Endothelial cell of umbilical vein (primary cell): ENCODE measurements around the gene METRNL. TPM values are rescaled to one million over a fixed set of nuclear protein-coding genes. Genes with fewer than 3 reads are reported as not detected.
"Not testable (repeated sequence)": the region's sequence is repeated elsewhere in the genome, so short reads cannot be mapped to it uniquely, and the experiment has no call there.

Experiments used
- BruUV-seq: library from RNA; stranded (reverse); fragments of 400-500 nt; replicated peaks from 2 replicates; lab custom pipeline; 2021; lab: Mats Ljungman, UMichigan
- CTCF ChIA-PET: fragments of 300-600, 350-600 bp; sonication (Branson Sonifier 250); formaldehyde crosslinking; loops from one replicate; lab custom pipeline; 2021; ENCODE audit warnings: antibody characterized with exemption, inconsistent platforms; lab: Charles Lee
- POLR2A ChIA-PET: fragments of 300-600, 350-600 bp; sonication (Branson Sonifier 250); formaldehyde crosslinking; loops from one replicate; lab custom pipeline; 2021; ENCODE audit warnings: antibody characterized with exemption, inconsistent platforms; lab: Charles Lee
- DNase-seq: peaks from one replicate; pipeline ENCODE4 v3.0.0-alpha.2; 2011; ENCODE audit warnings: low read depth, low spot score
- FAIRE-seq: peaks from 2 replicates; lab custom pipeline; 2011; peaks lifted over from hg19 to GRCh38; lab: Jason Lieb, UNC
- H2AFZ ChIP-seq: 2 replicates; pipeline ENCODE4 v1.6.0; 2012; ENCODE audit warnings: low read depth, low read length, control low read depth, inconsistent platforms
- H3K27ac ChIP-seq: 2 replicates; pipeline ENCODE4 v1.5.1; 2011; ENCODE audit warnings: low read depth, mild to moderate bottlenecking, control low read depth, low read length, moderate library complexity; ENCODE audit not compliant: insufficient read depth
- H3K27me3 ChIP-seq, 2 experiments: 2 replicates each; pipeline versions ENCODE4 v1.6.0 to v1.6.1; 2011; ENCODE audit warnings: low read length in 2 of 2, mixed read lengths in 1 of 2; ENCODE audit not compliant: control insufficient read depth in 2 of 2, insufficient read depth in 2 of 2
- H3K36me3 ChIP-seq, 2 experiments: 2 replicates in 1 of 2; 3 replicates in 1 of 2; pipeline ENCODE4 v1.5.1; 2011; ENCODE audit warnings: low read length in 2 of 2, mild to moderate bottlenecking in 1 of 2, moderate library complexity in 1 of 2; ENCODE audit not compliant: control insufficient read depth in 2 of 2, insufficient read depth in 2 of 2; ENCODE audit errors: extremely low read depth in 1 of 2
- H3K4me1 ChIP-seq: 3 replicates; pipeline ENCODE4 v1.5.1; 2011; ENCODE audit warnings: mild to moderate bottlenecking, low read length; ENCODE audit not compliant: control insufficient read depth, insufficient read depth; ENCODE audit errors: extremely low read depth
- H3K4me2 ChIP-seq: 2 replicates; pipeline ENCODE4 v1.6.1; 2011; ENCODE audit warnings: low read length, control low read depth, mixed read lengths; ENCODE audit not compliant: insufficient read depth
- H3K4me3 ChIP-seq, 3 experiments: fragments of 200-600 bp in 1 of 3; sonication (generic), shearing (Covaris generic) in 1 of 3; replicated peaks in 1 of 3; 2 replicates each; pipeline ENCODE4 v1.5.1; 2011 to 2016; ENCODE audit warnings: control low read depth in 3 of 3, low read length in 3 of 3, mild to moderate bottlenecking in 2 of 3, inconsistent platforms in 1 of 3, low read depth in 1 of 3, moderate library complexity in 1 of 3; ENCODE audit not compliant: insufficient read depth in 1 of 3
- H3K79me2 ChIP-seq: 2 replicates; pipeline ENCODE4 v1.6.0; 2012; ENCODE audit warnings: low read length, inconsistent platforms; ENCODE audit not compliant: control insufficient read depth, insufficient read depth
- H3K9ac ChIP-seq: replicated peaks from 2 replicates; pipeline ENCODE3; 2011; ENCODE audit warnings: low read length, control low read depth; ENCODE audit not compliant: insufficient read depth; ENCODE audit errors: extremely low read depth
- H3K9me1 ChIP-seq: replicated peaks from 3 replicates; pipeline ENCODE4 v1.6.0; 2011; ENCODE audit warnings: mild to moderate bottlenecking, low read length; ENCODE audit not compliant: control insufficient read depth, insufficient read depth; ENCODE audit errors: extremely low read depth
- H3K9me3 ChIP-seq: replicated peaks from 2 replicates; pipeline ENCODE4 v1.5.1; 2012; ENCODE audit warnings: low read length, inconsistent platforms; ENCODE audit not compliant: control insufficient read depth, insufficient read depth
- H4K20me1 ChIP-seq: replicated peaks from 2 replicates; pipeline ENCODE3; 2011; ENCODE audit warnings: mild to moderate bottlenecking, low read length; ENCODE audit not compliant: control insufficient read depth, insufficient read depth; ENCODE audit errors: extremely low read depth
- EZH2 ChIP-seq: IDR thresholded peaks from 2 replicates; pipeline ENCODE4 v1.6.1; 2012; ENCODE audit warnings: borderline replicate concordance, low read depth, mild to moderate bottlenecking, moderate library complexity, low read length, inconsistent platforms; ENCODE audit not compliant: severe bottlenecking
- GATA2 ChIP-seq: IDR thresholded peaks from 2 replicates; pipeline ENCODE4 v1.7.0; 2011; ENCODE audit warnings: low read depth, mild to moderate bottlenecking, moderate library complexity, mixed read lengths, low read length; ENCODE audit not compliant: insufficient read length, insufficient read depth
- MAX ChIP-seq: IDR thresholded peaks from 2 replicates; pipeline ENCODE4 v1.6.1; 2011; ENCODE audit not compliant: insufficient read depth, insufficient read length
- POLR2A ChIP-seq: IDR thresholded peaks from 2 replicates; pipeline ENCODE4 v1.6.1; 2012; ENCODE audit warnings: low read depth, mild to moderate bottlenecking, control low read depth, low read length
- POLR2AphosphoS5 ChIP-seq: IDR thresholded peaks from 2 replicates; pipeline ENCODE4 v1.6.1; 2012; ENCODE audit warnings: low read depth, mild to moderate bottlenecking, control low read depth, low read length, moderate library complexity; ENCODE audit not compliant: insufficient read depth
- dilution Hi-C: fragments of 300-500 bp; cut with MboI; formaldehyde crosslinking; loops from one replicate; pipeline ENCODE4 v1.15.0; 2019; ENCODE audit warnings: low sequenced_read_pairs; ENCODE audit not compliant: extremely low pct_ligation_motif_present
- intact Hi-C: fragments of 100-400 bp; cut with micrococcal nuclease; formaldehyde crosslinking; loops from one replicate; pipeline ENCODE4 v1.10.0; 2022
- polyA plus RNA-seq, 4 experiments: library from polyadenylated mRNA; depleted of rRNA in 3 of 4; stranded (reverse) in 3 of 4; unstranded in 1 of 4; fragments of >200 nt; gene quantifications; 2 replicates each; pipeline versions ENCODE4 v1.2.1 to v1.2.3, GENCODE V29; 2011 to 2012; ENCODE audit warnings: missing spikeins in 1 of 4
- total RNA-seq: library from RNA; stranded (reverse); gene quantifications from 2 replicates; pipeline ENCODE4 v1.2.3, GENCODE V29; 2021

Gene METRNL
- total and polyA plus RNA-seq, 2 donors (not counting 3 experiments of a cell fraction or from before 2014, with no cell fraction given): 29.5 to 54.4 TPM

DNA sequence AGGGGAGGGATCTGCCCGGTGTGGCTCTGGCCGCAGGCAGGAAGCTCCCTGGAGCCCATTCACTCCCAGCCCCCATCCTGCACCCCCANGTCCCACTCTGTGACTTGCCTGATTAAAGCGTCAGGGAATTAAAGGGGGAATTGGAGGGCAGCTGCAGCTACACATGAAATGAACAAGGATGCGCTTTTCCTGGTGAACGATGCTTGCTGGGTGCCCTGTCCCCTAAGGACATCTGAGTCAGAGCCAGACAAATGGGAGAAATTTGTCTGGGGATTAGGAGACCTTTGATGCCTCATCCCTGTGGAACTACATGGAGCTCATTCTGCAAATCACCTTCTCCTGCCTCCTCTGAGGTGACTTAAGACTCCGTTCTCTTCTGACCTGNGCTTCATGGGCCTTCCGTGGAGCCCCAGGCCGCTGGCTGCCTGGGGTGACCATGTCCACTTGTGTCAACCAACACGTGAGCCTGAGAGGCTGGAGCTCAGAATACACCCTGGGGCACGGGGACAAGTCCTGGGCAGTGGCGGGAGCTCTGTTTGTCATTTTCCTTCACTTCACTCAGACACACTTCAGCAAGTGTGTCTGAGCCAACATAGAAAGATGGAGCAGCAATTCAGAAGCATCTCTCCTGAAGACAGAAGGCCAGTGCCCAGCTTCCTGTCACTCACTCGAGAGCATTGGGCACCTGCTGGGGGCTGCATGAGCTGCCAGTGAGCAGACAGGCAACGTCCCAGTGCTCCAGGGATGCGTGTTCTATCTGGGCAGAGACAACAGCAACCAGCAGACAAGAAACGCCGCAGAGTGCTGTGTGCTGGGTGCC lies 54.1 kb downstream of the METRNL start:
- Histone ChIP-seq H3K9me3 (no peaks in the 10 kb centered on the region), H3K9ac (no peak overlapping the region), H2AFZ (no peak overlapping the region), H3K36me3 (no peaks in the 10 kb centered on the region), H3K4me1 (no peaks in the 10 kb centered on the region), H3K27me3 (peaks cover 0 to 5% of the 10 kb centered on the region in 2 experiments), H4K20me1 (no peaks in the 10 kb centered on the region), H3K79me2 (no peaks in the 10 kb centered on the region), H3K4me3 (no peak overlapping the region), H3K4me2 (no peak overlapping the region), H3K27ac (no peak overlapping the region), H3K9me1 (no peaks in the 10 kb centered on the region)
- CTCF ChIA-PET: interaction anchor here (0.9 to 1.1 kb wide), 4 partner anchors 11 to 50 kb away, joined by 3 to 4 read pairs (median 3); no protein-coding TSS in a partner anchor
- no TSS peak for BruUV-seq
- FAIRE-seq (no peak), DNase-seq (no peak)
- intact Hi-C loops (no loop called here), dilution Hi-C loops (no loop called here)
- POLR2A ChIA-PET: no interaction called here
- no peak for TF ChIP-seq POLR2AphosphoS5
- no peak for TF ChIP-seq EZH2
- TF ChIP-seq POLR2A: no peak
- TF ChIP-seq GATA2: no peak
- TF ChIP-seq MAX: no peak

- H3K27ac ChIP-seq, BruUV-seq, H2AFZ ChIP-seq, FAIRE-seq, H3K9me1 ChIP-seq, CTCF ChIA-PET, intact Hi-C loops, H3K4me1 ChIP-seq, DNase-seq, H3K36me3 ChIP-seq, dilution Hi-C loops, H3K4me2 ChIP-seq, H3K9me3 ChIP-seq, H3K27me3 ChIP-seq, H3K4me3 ChIP-seq, POLR2A ChIA-PET, H4K20me1 ChIP-seq, H3K79me2 ChIP-seq, H3K9ac ChIP-seq: not testable (repeated sequence)
These were observed 55.0 kb downstream of the METRNL start for GRCh38 chr17:83134456-83134855.
